ENCODE results near the gene FMN1.

The FMN1 gene

GRCh38 chr15:32872621-32873283, 321.8 kb downstream of the FMN1 start:
- TF ChIP-seq TAF1 (IDR thresholded peaks at IDR 0.05; ENCODE audit: low read depth) (no peak), TEAD4 (IDR thresholded peaks at IDR 0.05) (no peak), EGR1 (IDR thresholded peaks at IDR 0.05) (no peak), NFIC (IDR thresholded peaks at IDR 0.05) (no peak), YY1 (IDR thresholded peaks at IDR 0.05; ENCODE audit: low read depth) (no peak), FOXM1 (IDR thresholded peaks at IDR 0.05; ENCODE audit: borderline replicate concordance, low read depth) (no peak), TCF12 (IDR thresholded peaks at IDR 0.05; ENCODE audit: low read depth) (no peak), MAX (IDR thresholded peaks at IDR 0.05) (no peak), REST (IDR thresholded peaks at IDR 0.05; ENCODE audit: low read depth) (no peak), USF1 (IDR thresholded peaks at IDR 0.05) (no peak)

GRCh38 chr15:32871883-32872282, 322.6 kb downstream of the FMN1 start:
- no peak for TF ChIP-seq CREB1 (IDR thresholded peaks at IDR 0.05; ENCODE audit: low read depth)
- no peak for TF ChIP-seq CEBPB (IDR thresholded peaks at IDR 0.05)
- no peak for TF ChIP-seq NFIC (IDR thresholded peaks at IDR 0.05)
- no peak for TF ChIP-seq USF1 (IDR thresholded peaks at IDR 0.05)
- no peak for TF ChIP-seq REST (IDR thresholded peaks at IDR 0.05; ENCODE audit: low read depth)
- TF ChIP-seq TCF12 (IDR thresholded peaks at IDR 0.05; ENCODE audit: low read depth) = no peak
- TF ChIP-seq YY1 (IDR thresholded peaks at IDR 0.05; ENCODE audit: low read depth) = no peak
- no peak for TF ChIP-seq ZBTB7A (IDR thresholded peaks at IDR 0.05; ENCODE audit: low read depth)
- TF ChIP-seq RAD21 (IDR thresholded peaks at IDR 0.05; ENCODE audit: low read depth) = no peak
- no peak for TF ChIP-seq TAF1 (IDR thresholded peaks at IDR 0.05; ENCODE audit: low read depth)
- no peak for TF ChIP-seq FOXM1 (IDR thresholded peaks at IDR 0.05; ENCODE audit: borderline replicate concordance, low read depth)

GRCh38 chr15:32870240-32871033, 324.1 kb downstream of the FMN1 start:
- TF ChIP-seq TAF1 (IDR thresholded peaks at IDR 0.05; ENCODE audit: low read depth) = no peak
- no peak for TF ChIP-seq REST (IDR thresholded peaks at IDR 0.05; ENCODE audit: low read depth)
- no peak for TF ChIP-seq TEAD4 (IDR thresholded peaks at IDR 0.05)
- TF ChIP-seq EGR1 (IDR thresholded peaks at IDR 0.05) = no peak
- TF ChIP-seq TCF12 (IDR thresholded peaks at IDR 0.05; ENCODE audit: low read depth) = 0 out of 2 replicates have a peak, but pooled peaks have one; percentile 36
- TF ChIP-seq CREB1 (IDR thresholded peaks at IDR 0.05; ENCODE audit: low read depth) = peak; percentile 55; the same call in 1 of the 2 replicates
- TF ChIP-seq EP300 (IDR thresholded peaks at IDR 0.05; ENCODE audit: borderline replicate concordance) = peak; percentile 53; the same call in 1 of the 2 replicates
- no peak for TF ChIP-seq YY1 (IDR thresholded peaks at IDR 0.05; ENCODE audit: low read depth)
- TF ChIP-seq NFIC (IDR thresholded peaks at IDR 0.05) = no peak

DNA sequence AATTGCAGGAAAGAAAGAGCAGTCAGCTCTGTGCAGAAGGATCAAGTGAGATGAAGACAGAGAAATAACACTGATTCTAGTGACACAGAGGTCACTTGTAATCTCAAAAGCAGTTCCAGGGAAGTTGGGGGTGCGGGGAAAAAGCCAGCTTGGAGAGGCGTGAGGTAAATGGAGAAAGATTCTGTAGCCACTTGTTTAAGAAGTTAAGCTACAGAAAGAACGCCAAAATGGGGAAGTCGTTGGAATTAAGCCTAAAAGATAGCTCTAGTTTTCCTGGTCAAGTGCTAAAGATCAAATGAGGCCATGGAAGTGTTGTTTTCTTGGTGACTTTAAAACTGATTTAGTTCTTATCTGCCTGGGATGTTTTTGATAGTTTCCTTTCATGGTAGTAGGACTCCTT, 324.7 kb downstream of the FMN1 start:
- TF ChIP-seq REST (IDR thresholded peaks at IDR 0.05; ENCODE audit: low read depth) (no peak), CREB1 (IDR thresholded peaks at IDR 0.05; ENCODE audit: low read depth) (no peak), EP300 (IDR thresholded peaks at IDR 0.05; ENCODE audit: borderline replicate concordance) (no peak), RAD21 (IDR thresholded peaks at IDR 0.05; ENCODE audit: low read depth) (no peak), TAF1 (IDR thresholded peaks at IDR 0.05; ENCODE audit: low read depth) (no peak), USF1 (IDR thresholded peaks at IDR 0.05) (no peak), MAX (IDR thresholded peaks at IDR 0.05) (no peak), TEAD4 (IDR thresholded peaks at IDR 0.05) (no peak), ZBTB7A (IDR thresholded peaks at IDR 0.05; ENCODE audit: low read depth) (no peak), NFIC (IDR thresholded peaks at IDR 0.05) (no peak), CEBPB (IDR thresholded peaks at IDR 0.05) (no peak), EGR1 (IDR thresholded peaks at IDR 0.05) (no peak), FOXM1 (IDR thresholded peaks at IDR 0.05; ENCODE audit: borderline replicate concordance, low read depth) (no peak), TCF12 (IDR thresholded peaks at IDR 0.05; ENCODE audit: low read depth) (no peak), YY1 (IDR thresholded peaks at IDR 0.05; ENCODE audit: low read depth) (no peak)

Data from Ishikawa (cell line).